ENCODE measurements around the gene ZNF664. TPM values are rescaled to one million over a fixed set of nuclear protein-coding genes. Genes with fewer than 3 reads are reported as not detected.

ZNF664 gene
- total RNA-seq, 2 experiments from 2014 or later: 13.4 to 19.0 TPM

- intact Hi-C loops (cut with DNase I, micrococcal nuclease): loop anchor here in 1 of 2 experiments (2.0 kb wide), 1 partner anchor 18 kb away; no protein-coding TSS in a partner anchor
- Mint-ChIP-seq H3K4me1 (ENCODE audit: low read depth) (no peaks in the 10 kb centered on the region), H3K36me3 (ENCODE audit: low read depth) (peaks cover 12% of the 10 kb centered on the region), H3K27ac (no peak overlapping the region), H3K4me3 (no peak overlapping the region), H3K27me3 (no peaks in the 10 kb centered on the region), H3K9me3 (no peaks in the 10 kb centered on the region)
- DNase-seq: no peak
- Histone ChIP-seq H3K27ac (ENCODE audit: low read depth in 1 of 2, low read length in 2 of 2) (no peak overlapping the region), H3K27me3 (ENCODE audit: control insufficient read depth in 1 of 2, insufficient read depth in 2 of 2, low read length in 2 of 2) (no peaks in the 10 kb centered on the region), H3K36me3 (ENCODE audit: insufficient read depth, low read length) (peaks cover 6% of the 10 kb centered on the region), H3K9me3 (ENCODE audit: control insufficient read depth in 1 of 2, insufficient read depth in 1 of 2, low read length in 2 of 2) (no peaks in the 10 kb centered on the region), H3K4me3 (ENCODE audit: low read length) (no peak overlapping the region), H3K4me1 (ENCODE audit: insufficient read depth, low read length) (no peaks in the 10 kb centered on the region)
- TF ChIP-seq CTCF (IDR thresholded peaks at IDR 0.05): no peak
- ATAC-seq (ENCODE audit: poor library complexity): no peak
- CTCF ChIA-PET: no interaction called here
- POLR2A ChIA-PET: interaction anchor here (1.0 kb wide), 1 partner anchor 21 kb away, joined by 3 read pairs; no protein-coding TSS in a partner anchor
These were observed 22.3 kb upstream of the ZNF664 start for GRCh38 chr12:123950476-123951349.

GRCh38 chr12:123951467-123951866 is 21.5 kb upstream of the ZNF664 start:
- Mint-ChIP-seq H3K27me3 (no peaks in the 10 kb centered on the region), H3K27ac (no peak overlapping the region), H3K4me1 (ENCODE audit: low read depth) (no peaks in the 10 kb centered on the region), H3K9me3 (no peaks in the 10 kb centered on the region), H3K4me3 (no peak overlapping the region), H3K36me3 (ENCODE audit: low read depth) (peaks cover 7% of the 10 kb centered on the region)
- DNase-seq: no peak
- no peak for ATAC-seq (ENCODE audit: poor library complexity)
- TF ChIP-seq CTCF (IDR thresholded peaks at IDR 0.05): no peak
- ChIA-PET POLR2A (interaction anchor here (1.0 kb wide), 1 partner anchor 20 kb away, joined by 3 read pairs; no protein-coding TSS in a partner anchor), CTCF (no interaction called here)
- Histone ChIP-seq H3K27me3 (ENCODE audit: control insufficient read depth in 1 of 2, insufficient read depth in 2 of 2, low read length in 2 of 2) (no peaks in the 10 kb centered on the region), H3K27ac (ENCODE audit: low read depth in 1 of 2, low read length in 2 of 2) (no peak overlapping the region), H3K4me3 (ENCODE audit: low read length) (no peak overlapping the region), H3K4me1 (ENCODE audit: insufficient read depth, low read length) (no peaks in the 10 kb centered on the region), H3K36me3 (ENCODE audit: insufficient read depth, low read length) (peaks cover 4% of the 10 kb centered on the region), H3K9me3 (ENCODE audit: control insufficient read depth in 1 of 2, insufficient read depth in 1 of 2, low read length in 2 of 2) (no peaks in the 10 kb centered on the region)
- intact Hi-C loops (cut with DNase I, micrococcal nuclease): loop anchor here in 1 of 2 experiments (2.0 kb wide), 1 partner anchor 17 kb away; no protein-coding TSS in a partner anchor

- Mint-ChIP-seq H3K4me1 (ENCODE audit: low read depth) (no peaks in the 10 kb centered on the region), H3K27ac (no peak overlapping the region), H3K9me3 (no peaks in the 10 kb centered on the region), H3K4me3 (no peak overlapping the region), H3K36me3 (ENCODE audit: low read depth) (peaks cover 11% of the 10 kb centered on the region), H3K27me3 (no peaks in the 10 kb centered on the region)
- Histone ChIP-seq H3K4me3 (ENCODE audit: low read length) (no peak overlapping the region), H3K27me3 (ENCODE audit: control insufficient read depth in 1 of 2, insufficient read depth in 2 of 2, low read length in 2 of 2) (no peaks in the 10 kb centered on the region), H3K9me3 (ENCODE audit: control insufficient read depth in 1 of 2, insufficient read depth in 1 of 2, low read length in 2 of 2) (no peaks in the 10 kb centered on the region), H3K4me1 (ENCODE audit: insufficient read depth, low read length) (no peaks in the 10 kb centered on the region), H3K27ac (ENCODE audit: low read depth in 1 of 2, low read length in 2 of 2) (no peak overlapping the region), H3K36me3 (ENCODE audit: insufficient read depth, low read length) (peaks cover 4% of the 10 kb centered on the region)
- POLR2A ChIA-PET: no interaction called here
- intact Hi-C loops (cut with DNase I, micrococcal nuclease): no loop called here
- no peak for DNase-seq
- no peak for TF ChIP-seq CTCF (IDR thresholded peaks at IDR 0.05)
- CTCF ChIA-PET: no interaction called here
- no peak for ATAC-seq (ENCODE audit: poor library complexity)
These were observed 21.0 kb upstream of the ZNF664 start for GRCh38 chr12:123952037-123952436.

All from CD4-positive, alpha-beta T cell (primary cell).